Measurements from ENCODE around the gene MRAP2.

DNA sequence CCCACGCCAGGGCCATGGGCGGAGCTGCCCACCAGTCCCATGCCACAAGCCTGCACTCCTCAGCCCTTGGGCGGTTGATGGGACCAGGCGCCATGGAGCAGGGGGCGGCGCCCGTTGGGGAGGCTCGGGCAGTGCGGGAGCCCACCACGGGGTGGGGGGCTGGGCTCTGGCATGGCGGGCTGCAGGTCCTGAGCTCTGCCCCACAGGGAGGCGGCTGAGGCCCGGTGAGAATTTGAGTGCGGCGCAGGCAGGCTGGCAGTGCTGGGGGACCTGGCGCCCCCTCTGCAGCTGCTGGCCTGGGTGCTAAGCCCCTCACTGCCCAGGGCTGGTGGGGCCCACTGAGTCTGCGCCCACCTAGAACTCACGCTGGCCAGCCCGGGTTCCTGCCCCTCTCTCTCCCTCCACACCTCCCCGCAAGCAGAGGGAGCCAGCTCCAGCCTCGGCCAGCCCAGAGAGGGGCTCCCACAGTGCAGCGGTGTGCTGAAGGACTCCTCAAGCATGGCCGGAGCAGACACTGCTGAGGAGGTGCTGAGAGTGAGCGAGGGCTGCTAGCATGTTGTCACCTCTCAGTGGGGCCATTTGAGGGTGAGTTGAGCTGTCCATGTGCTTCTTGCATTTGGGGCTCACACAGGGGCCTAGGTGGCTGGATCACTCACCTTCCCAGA, 4.0 kb downstream of the MRAP2 start:
- TF ChIP-seq, protein P1, sequence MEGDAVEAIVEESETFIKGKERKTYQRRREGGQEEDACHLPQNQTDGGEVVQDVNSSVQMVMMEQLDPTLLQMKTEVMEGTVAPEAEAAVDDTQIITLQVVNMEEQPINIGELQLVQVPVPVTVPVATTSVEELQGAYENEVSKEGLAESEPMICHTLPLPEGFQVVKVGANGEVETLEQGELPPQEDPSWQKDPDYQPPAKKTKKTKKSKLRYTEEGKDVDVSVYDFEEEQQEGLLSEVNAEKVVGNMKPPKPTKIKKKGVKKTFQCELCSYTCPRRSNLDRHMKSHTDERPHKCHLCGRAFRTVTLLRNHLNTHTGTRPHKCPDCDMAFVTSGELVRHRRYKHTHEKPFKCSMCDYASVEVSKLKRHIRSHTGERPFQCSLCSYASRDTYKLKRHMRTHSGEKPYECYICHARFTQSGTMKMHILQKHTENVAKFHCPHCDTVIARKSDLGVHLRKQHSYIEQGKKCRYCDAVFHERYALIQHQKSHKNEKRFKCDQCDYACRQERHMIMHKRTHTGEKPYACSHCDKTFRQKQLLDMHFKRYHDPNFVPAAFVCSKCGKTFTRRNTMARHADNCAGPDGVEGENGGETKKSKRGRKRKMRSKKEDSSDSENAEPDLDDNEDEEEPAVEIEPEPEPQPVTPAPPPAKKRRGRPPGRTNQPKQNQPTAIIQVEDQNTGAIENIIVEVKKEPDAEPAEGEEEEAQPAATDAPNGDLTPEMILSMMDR (conservative IDR thresholded peaks at IDR 0.05 in 1 of 2, IDR thresholded peaks at IDR 0.05 in 1 of 2; ENCODE audit: low read depth in 1 of 2, low read length in 2 of 2): no peak
- no peak for TF ChIP-seq EZH2 (IDR thresholded peaks at IDR 0.05; ENCODE audit: low read length, missing control alignments)
